A673 (cell line): ENCODE measurements around the gene STXBP2. TPM values are rescaled to one million over a fixed set of nuclear protein-coding genes. Genes with fewer than 3 reads are reported as not detected.

ENCODE experiments used
- BruUV-seq: library from RNA; stranded (reverse); fragments of 400-500 nt; replicated peaks from 2 replicates; lab custom pipeline; 2021; lab: Mats Ljungman, UMichigan
- CTCF ChIA-PET: fragments of 300-600 bp; sonication (Branson Sonifier 250); formaldehyde crosslinking; loops from one replicate; lab custom pipeline; 2022; ENCODE audit warnings: antibody characterized with exemption; lab: Charles Lee
- POLR2A ChIA-PET: fragments of 300-600 bp; sonication (Branson Sonifier 250); formaldehyde crosslinking; loops from one replicate; lab custom pipeline; 2022; ENCODE audit warnings: antibody characterized with exemption; ENCODE audit not compliant: low non-redundant PET; lab: Charles Lee
- DNase-seq: peaks from one replicate; pipeline ENCODE4 v3.0.0-alpha.2; 2015; ENCODE audit warnings: low spot score
- H3K27ac ChIP-seq: fragments of 200-600 bp; sonication (generic); 2 replicates; pipeline ENCODE4 v1.5.1; 2016; ENCODE audit warnings: mixed run types, low read depth, mild to moderate bottlenecking, mixed read lengths, antibody characterized with exemption, low read length; ENCODE audit not compliant: poor library complexity, severe bottlenecking
- H3K27me3 ChIP-seq: fragments of 200-600 bp; sonication (generic); replicated peaks from 2 replicates; pipeline ENCODE4 v1.6.1; 2017; ENCODE audit warnings: mixed run types, low read depth, mild to moderate bottlenecking, mixed read lengths, antibody characterized with exemption, low read length; ENCODE audit not compliant: insufficient read depth, poor library complexity
- H3K36me3 ChIP-seq: fragments of 200-600 bp; sonication (generic); 2 replicates; pipeline ENCODE4 v1.6.1; 2016; ENCODE audit warnings: mixed run types, mild to moderate bottlenecking, mixed read lengths, antibody characterized with exemption, low read length; ENCODE audit not compliant: insufficient read depth, poor library complexity, severe bottlenecking
- H3K4me1 ChIP-seq: fragments of 200-600 bp; sonication (generic); 2 replicates; pipeline ENCODE4 v1.6.1; 2017; ENCODE audit warnings: mixed run types, mild to moderate bottlenecking, mixed read lengths, antibody characterized with exemption, low read length; ENCODE audit not compliant: insufficient read depth, poor library complexity, severe bottlenecking
- H3K4me3 ChIP-seq: fragments of 200-600 bp; sonication (generic); 2 replicates; pipeline ENCODE4 v1.5.1; 2016; ENCODE audit warnings: low read depth, mixed run types, mild to moderate bottlenecking, mixed read lengths, low read length; ENCODE audit not compliant: poor library complexity, severe bottlenecking
- H3K9me3 ChIP-seq: fragments of 200-600 bp; sonication (generic); 2 replicates; pipeline ENCODE4 v1.6.1; 2016; ENCODE audit warnings: mixed run types, low read depth, mild to moderate bottlenecking, mixed read lengths, antibody characterized with exemption, low read length; ENCODE audit not compliant: poor library complexity, severe bottlenecking
- EZH2 ChIP-seq: fragments of 200-600 bp; sonication (generic); IDR thresholded peaks from 2 replicates; pipeline ENCODE4 v1.6.1; 2017; ENCODE audit warnings: borderline replicate concordance, low read depth, mild to moderate bottlenecking, mixed read lengths, antibody characterized with exemption, low read length; ENCODE audit not compliant: poor library complexity, severe bottlenecking
- intact Hi-C: fragments of 100-400 bp; cut with micrococcal nuclease; formaldehyde crosslinking; loops from one replicate; pipeline ENCODE4 v1.10.0; 2022; ENCODE audit not compliant: unreplicated experiment
- total RNA-seq: library from RNA; stranded (reverse); gene quantifications from 2 replicates; pipeline ENCODE4 v1.2.3, GENCODE V29; 2021
- TF ChIP-seq, protein P1 (sequence below): fragments of 300-800, 200-600 bp; sonication (generic); conservative IDR thresholded peaks from 2 replicates; pipeline ENCODE4 v1.5.1; 2017; ENCODE audit warnings: low read depth, mild to moderate bottlenecking, antibody characterized with exemption, low read length, moderate library complexity, mixed read lengths

STXBP2 gene
- total RNA-seq, 1 experiment from 2014 or later, result 49.8 TPM

- H3K27me3 ChIP-seq, result peaks cover 31% of the 10 kb centered on the region
- H3K4me3 ChIP-seq, result peak within 1 kb of the TSS; percentile 46
- no peaks in the 10 kb centered on the region for H3K9me3 ChIP-seq
- BruUV-seq, result no TSS peak
- TF ChIP-seq EZH2, result no peak
- TF ChIP-seq, protein P1, sequence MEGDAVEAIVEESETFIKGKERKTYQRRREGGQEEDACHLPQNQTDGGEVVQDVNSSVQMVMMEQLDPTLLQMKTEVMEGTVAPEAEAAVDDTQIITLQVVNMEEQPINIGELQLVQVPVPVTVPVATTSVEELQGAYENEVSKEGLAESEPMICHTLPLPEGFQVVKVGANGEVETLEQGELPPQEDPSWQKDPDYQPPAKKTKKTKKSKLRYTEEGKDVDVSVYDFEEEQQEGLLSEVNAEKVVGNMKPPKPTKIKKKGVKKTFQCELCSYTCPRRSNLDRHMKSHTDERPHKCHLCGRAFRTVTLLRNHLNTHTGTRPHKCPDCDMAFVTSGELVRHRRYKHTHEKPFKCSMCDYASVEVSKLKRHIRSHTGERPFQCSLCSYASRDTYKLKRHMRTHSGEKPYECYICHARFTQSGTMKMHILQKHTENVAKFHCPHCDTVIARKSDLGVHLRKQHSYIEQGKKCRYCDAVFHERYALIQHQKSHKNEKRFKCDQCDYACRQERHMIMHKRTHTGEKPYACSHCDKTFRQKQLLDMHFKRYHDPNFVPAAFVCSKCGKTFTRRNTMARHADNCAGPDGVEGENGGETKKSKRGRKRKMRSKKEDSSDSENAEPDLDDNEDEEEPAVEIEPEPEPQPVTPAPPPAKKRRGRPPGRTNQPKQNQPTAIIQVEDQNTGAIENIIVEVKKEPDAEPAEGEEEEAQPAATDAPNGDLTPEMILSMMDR, result no peak
- no peak within 1 kb of the TSS for H3K27ac ChIP-seq
- intact Hi-C loops, result no loop called here
- no peaks in the 10 kb centered on the region for H3K36me3 ChIP-seq
- H3K4me1 ChIP-seq, result peaks cover 4% of the 10 kb centered on the region
- ChIA-PET CTCF (interaction anchor here (1.1 kb wide), 1 partner anchor 27 kb away, joined by 6 read pairs; no protein-coding TSS in a partner anchor), POLR2A (interaction anchor here (0.5 kb wide), 1 partner anchor 32 kb away, joined by 5 read pairs; no protein-coding TSS in a partner anchor)
- peak; percentile 67 for DNase-seq
Measured at GRCh38 chr19:7595466-7596133, 41.3 kb upstream of the STXBP2 start, which contains the start of gene CAMSAP3. TSS of gene CAMSAP3 (plus strand) at chr19:7595863. CDS start at chr19:7596003, 140 bp downstream.

DNA sequence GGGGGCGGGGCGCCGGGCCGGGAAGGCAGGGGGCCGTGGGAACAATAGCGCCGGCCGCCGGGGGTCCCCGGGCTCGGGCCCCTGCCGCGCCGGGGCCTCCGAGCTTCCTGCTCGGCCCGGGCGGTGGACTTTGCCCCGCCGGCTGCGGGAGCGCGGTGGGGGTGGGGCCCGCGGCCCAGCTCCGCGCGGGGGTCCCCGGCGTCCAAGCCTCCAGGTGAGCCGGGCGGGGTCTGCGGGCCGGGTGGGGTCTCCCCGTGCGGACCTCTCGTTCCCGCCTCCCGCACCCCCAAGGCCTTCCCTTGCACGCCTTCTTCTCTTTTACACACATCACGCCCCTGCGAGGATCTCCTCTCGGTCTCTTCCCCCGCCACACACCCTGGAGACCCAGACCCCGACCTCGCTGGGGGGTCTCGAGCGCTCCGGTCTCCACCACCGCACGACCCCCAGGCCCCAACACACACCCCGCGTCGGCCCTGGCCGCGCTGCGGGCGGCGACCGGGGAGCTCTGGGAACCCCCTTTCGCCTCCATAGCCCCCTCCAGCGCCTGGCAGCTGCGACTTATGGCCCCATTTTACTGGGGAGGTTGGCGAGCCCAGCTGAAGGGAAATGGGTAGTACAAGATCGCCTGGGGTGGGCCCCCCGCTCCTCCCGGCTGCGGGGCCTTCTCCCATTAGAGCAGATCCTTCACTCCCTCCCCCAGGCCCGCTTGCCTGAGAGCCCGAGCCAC is 40.5 kb upstream of the STXBP2 start:
- TF ChIP-seq EZH2, result no peak
- TF ChIP-seq, protein P1, result 0 out of 2 replicates have a peak, but pooled peaks have one; percentile 16
- DNase-seq, result no peak
- no TSS peak for BruUV-seq
- Histone ChIP-seq H3K4me3 (peak overlapping the region; percentile 46), H3K4me1 (peaks cover 4% of the 10 kb centered on the region), H3K27ac (no peak overlapping the region), H3K36me3 (no peaks in the 10 kb centered on the region), H3K27me3 (peaks cover 31% of the 10 kb centered on the region), H3K9me3 (no peaks in the 10 kb centered on the region)
- ChIA-PET CTCF (interaction anchor here (1.0 kb wide), 1 partner anchor 28 kb away, joined by 3 read pairs; no protein-coding TSS in a partner anchor), POLR2A (no interaction called here)
- intact Hi-C loops, result no loop called here

DNA sequence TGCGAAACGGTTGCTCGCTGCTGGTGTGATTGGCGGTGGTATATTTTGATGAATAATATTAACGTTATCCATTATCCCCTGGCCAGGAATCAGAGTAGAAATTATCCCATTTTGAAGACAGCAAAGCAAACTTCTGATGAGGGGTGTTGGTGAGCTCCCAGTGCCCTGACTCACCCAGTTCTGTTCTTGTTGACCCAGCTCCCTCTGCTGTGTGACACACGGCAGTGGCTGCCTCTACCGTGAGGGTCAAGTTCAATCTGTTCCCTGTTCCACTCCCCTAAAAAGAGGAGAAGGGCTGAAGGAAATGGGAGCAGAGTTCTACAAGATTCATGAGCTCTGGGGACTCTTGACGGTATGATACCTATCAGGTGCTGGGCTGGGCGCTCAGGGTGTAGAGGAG is 39.2 kb upstream of the STXBP2 start:
- Histone ChIP-seq H3K27ac (no peak overlapping the region), H3K36me3 (no peaks in the 10 kb centered on the region), H3K4me1 (peaks cover 4% of the 10 kb centered on the region), H3K27me3 (peaks cover 31% of the 10 kb centered on the region), H3K9me3 (no peaks in the 10 kb centered on the region), H3K4me3 (no peak overlapping the region)
- intact Hi-C loops, result no loop called here
- no TSS peak for BruUV-seq
- ChIA-PET POLR2A (no interaction called here), CTCF (no interaction called here)
- TF ChIP-seq, protein P1, result no peak
- no peak for TF ChIP-seq EZH2
- DNase-seq, result no peak
